ENCODE measurements around the gene ZER1.

GRCh38 chr9:128798896-128799295 is 27.2 kb upstream of the ZER1 start:
- TF ChIP-seq CTCF (IDR thresholded peaks at IDR 0.05) = no peak
- no peak for TF ChIP-seq POLR2A (IDR thresholded peaks at IDR 0.05)
- no peak for TF ChIP-seq POLR2AphosphoS5 (IDR thresholded peaks at IDR 0.05)
- TF ChIP-seq EP300 (IDR thresholded peaks at IDR 0.05) = no peak
